HepG2 (cell line): ENCODE results near the gene CAPZA2. TPM values are rescaled to one million over a fixed set of nuclear protein-coding genes. Genes with fewer than 3 reads are reported as not detected.

Experiments used
- AKAP8 ChIP-seq: sonication (generic); formaldehyde crosslinking; IDR thresholded peaks from 2 replicates; pipeline ENCODE4 v1.5.1; 2020; ENCODE audit warnings: mild to moderate bottlenecking, missing genetic modification reagents
- CREBL2 ChIP-seq: sonication (generic); formaldehyde crosslinking; IDR thresholded peaks from 2 replicates; pipeline ENCODE4 v1.8.1; 2023; ENCODE audit warnings: missing genetic modification reagents, mild to moderate bottlenecking, borderline replicate concordance
- CREM ChIP-seq, 2 experiments: sonication (generic) in 1 of 2; formaldehyde crosslinking in 1 of 2; IDR thresholded peaks; 2 replicates each; pipeline versions ENCODE4 v1.4.0 to v1.6.1; 2016 to 2020; ENCODE audit warnings: antibody characterized with exemption in 1 of 2, mild to moderate bottlenecking in 1 of 2, missing genetic modification reagents in 1 of 2
- DMAP1 ChIP-seq: IDR thresholded peaks from 2 replicates; pipeline ENCODE4 v1.6.1; 2016
- EHMT2 ChIP-seq: fragments of 200-600 bp; sonication (generic); IDR thresholded peaks from 2 replicates; pipeline ENCODE4 v1.7.0; 2017; ENCODE audit warnings: antibody characterized with exemption, low read depth, low read length, borderline replicate concordance
- ETV6 ChIP-seq: sonication (generic); formaldehyde crosslinking; conservative IDR thresholded peaks from 2 replicates; pipeline ENCODE4 v1.4.0; 2020; ENCODE audit warnings: missing genetic modification reagents
- MED13 ChIP-seq: sonication (generic); formaldehyde crosslinking; IDR thresholded peaks from 2 replicates; pipeline ENCODE4 v1.5.0; 2020; ENCODE audit warnings: missing genetic modification reagents
- MYC ChIP-seq: sonication (generic); formaldehyde crosslinking; IDR thresholded peaks from 2 replicates; pipeline ENCODE4 v1.9.0; 2021; ENCODE audit warnings: missing genetic modification reagents, borderline replicate concordance
- PREB ChIP-seq: sonication (generic); formaldehyde crosslinking; IDR thresholded peaks from 2 replicates; pipeline ENCODE4 v1.4.0; 2020; ENCODE audit warnings: missing genetic modification reagents
- SAFB2 ChIP-seq: sonication (generic); formaldehyde crosslinking; IDR thresholded peaks from 2 replicates; pipeline ENCODE4 v1.5.1; 2020; ENCODE audit warnings: missing genetic modification reagents, low read depth, mild to moderate bottlenecking, borderline replicate concordance
- SETDB1 ChIP-seq: sonication (generic); formaldehyde crosslinking; IDR thresholded peaks from 2 replicates; pipeline ENCODE4 v1.5.1; 2020; ENCODE audit warnings: missing genetic modification reagents, mild to moderate bottlenecking, borderline replicate concordance
- TBX3 ChIP-seq: fragments of 450-650 bp; IDR thresholded peaks from 2 replicates; pipeline ENCODE4 v1.6.1; 2017; ENCODE audit warnings: antibody characterized with exemption, mild to moderate bottlenecking, inconsistent platforms, borderline replicate concordance
- TOPORS ChIP-seq: sonication (generic); formaldehyde crosslinking; IDR thresholded peaks from 2 replicates; pipeline ENCODE4 v1.8.0; 2023; ENCODE audit warnings: mild to moderate bottlenecking, missing genetic modification reagents
- ZBTB1 ChIP-seq: sonication (generic); formaldehyde crosslinking; IDR thresholded peaks from 2 replicates; pipeline ENCODE4 v1.4.0; 2020; ENCODE audit warnings: missing genetic modification reagents, borderline replicate concordance
- ZBTB25 ChIP-seq: IDR thresholded peaks from 2 replicates; pipeline ENCODE4 v1.6.1; 2018; ENCODE audit warnings: missing genetic modification reagents
- ZFP91 ChIP-seq: sonication (generic); formaldehyde crosslinking; IDR thresholded peaks from 2 replicates; pipeline ENCODE4 v1.9.0; 2022; ENCODE audit warnings: missing genetic modification reagents, mild to moderate bottlenecking, borderline replicate concordance
- ZNF333 ChIP-seq: sonication (generic); formaldehyde crosslinking; IDR thresholded peaks from 2 replicates; pipeline ENCODE4 v1.4.0; 2020; ENCODE audit warnings: mild to moderate bottlenecking, missing genetic modification reagents, borderline replicate concordance
- ZNF383 ChIP-seq: sonication (generic); formaldehyde crosslinking; IDR thresholded peaks from 2 replicates; pipeline ENCODE4 v1.4.0; 2020; ENCODE audit warnings: missing genetic modification reagents, mild to moderate bottlenecking, borderline replicate concordance
- ZNF580 ChIP-seq: IDR thresholded peaks from 2 replicates; pipeline ENCODE4 v1.6.1; 2016; ENCODE audit warnings: low read depth, borderline replicate concordance
- ZNF768 ChIP-seq: sonication (generic); formaldehyde crosslinking; IDR thresholded peaks from 2 replicates; pipeline ENCODE4 v1.4.0; 2020; ENCODE audit warnings: missing genetic modification reagents
- ZNF839 ChIP-seq: sonication (generic); formaldehyde crosslinking; IDR thresholded peaks from 2 replicates; pipeline ENCODE4 v1.4.0; 2020; ENCODE audit warnings: missing genetic modification reagents, mild to moderate bottlenecking, borderline replicate concordance
- polyA plus RNA-seq, 8 experiments: library from polyadenylated mRNA; depleted of rRNA in 3 of 8; stranded (reverse) in 7 of 8; unstranded in 1 of 8; fragments of >200 nt; fragmentation: Illumina TruSeq in 4 of 8; extraction: Trizol in 4 of 8; gene quantifications; 2 replicates each; pipeline versions ENCODE4 v1.2.1 to v1.2.3, GENCODE V29; 2011 to 2016; ENCODE audit warnings: low read depth in 4 of 8, missing spikeins in 1 of 8, mixed read lengths in 1 of 8; ENCODE audit not compliant: insufficient read depth in 1 of 8
- total RNA-seq, 5 experiments: library from RNA; depleted of rRNA; stranded (reverse); fragments of >200 nt; fragmentation: Illumina TruSeq; extraction: Trizol; gene quantifications; 2 replicates each; pipeline ENCODE4 v1.2.3, GENCODE V29; 2016; ENCODE audit warnings: low read depth in 1 of 5
- TF ChIP-seq, protein P1 (sequence below): sonication (generic); formaldehyde crosslinking; IDR thresholded peaks from 2 replicates; pipeline ENCODE4 v1.4.0; 2020; ENCODE audit warnings: low read depth, missing genetic modification reagents

The CAPZA2 gene
- total and polyA plus RNA-seq, 2 of the 13 experiments (the other 11 are each of a cell fraction or from before 2014, with no cell fraction given), result 38.4 to 199 TPM

DNA sequence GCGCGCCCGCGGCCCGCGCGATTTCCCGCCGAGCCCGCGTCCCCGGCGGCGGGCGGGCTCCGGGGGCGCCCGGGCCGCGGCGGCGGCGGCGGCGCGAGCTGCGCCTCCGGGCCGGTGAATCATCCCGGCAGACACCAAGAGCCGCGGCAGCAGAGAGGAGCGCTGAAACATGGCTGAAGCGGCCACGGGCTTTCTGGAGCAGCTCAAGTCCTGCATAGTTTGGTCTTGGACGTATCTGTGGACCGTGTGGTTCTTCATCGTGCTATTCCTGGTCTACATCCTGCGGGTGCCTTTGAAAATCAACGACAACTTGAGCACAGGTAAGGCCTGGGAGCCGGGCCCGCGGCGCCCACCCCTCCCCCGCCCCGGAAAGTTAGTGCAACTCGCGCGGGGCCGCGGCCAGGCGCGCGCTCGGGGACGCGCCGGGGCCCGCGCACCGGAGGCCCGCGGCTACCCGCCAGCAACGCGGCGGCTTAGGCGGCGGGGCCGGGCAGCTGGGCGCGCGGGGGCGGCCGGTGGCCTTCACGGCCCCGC lies 91.1 kb downstream of the CAPZA2 start, which contains the start of gene ST7 (continued):
- TF ChIP-seq ZFP91 (CRISPR knock-in tag) (no peak), PREB (CRISPR knock-in tag) (no peak), EHMT2 (no peak), SAFB2 (no peak), TBX3 (no peak), ETV6 (CRISPR knock-in tag) (no peak), TOPORS (CRISPR knock-in tag) (no peak), MYC (CRISPR knock-in tag) (peak; percentile 41; the same call in 1 of the 2 replicates), SETDB1 (CRISPR knock-in tag) (no peak), DMAP1 (no peak), CREBL2 (no peak), AKAP8 (CRISPR knock-in tag) (no peak), ZBTB25 (0 out of 2 replicates have a peak, but pooled peaks have one; percentile 60), CREM (IDR thresholded peaks at IDR 0.05) (no peak), CREM (CRISPR knock-in tag; IDR thresholded peaks at IDR 0.05) (no peak), ZBTB1 (CRISPR knock-in tag) (no peak), MED13 (CRISPR knock-in tag) (no peak), ZNF580 (CRISPR knock-in tag) (no peak), ZNF383 (CRISPR knock-in tag) (no peak), ZNF839 (CRISPR knock-in tag) (no peak), ZNF333 (no peak), ZNF768 (CRISPR knock-in tag) (no peak)
- TF ChIP-seq, protein P1, sequence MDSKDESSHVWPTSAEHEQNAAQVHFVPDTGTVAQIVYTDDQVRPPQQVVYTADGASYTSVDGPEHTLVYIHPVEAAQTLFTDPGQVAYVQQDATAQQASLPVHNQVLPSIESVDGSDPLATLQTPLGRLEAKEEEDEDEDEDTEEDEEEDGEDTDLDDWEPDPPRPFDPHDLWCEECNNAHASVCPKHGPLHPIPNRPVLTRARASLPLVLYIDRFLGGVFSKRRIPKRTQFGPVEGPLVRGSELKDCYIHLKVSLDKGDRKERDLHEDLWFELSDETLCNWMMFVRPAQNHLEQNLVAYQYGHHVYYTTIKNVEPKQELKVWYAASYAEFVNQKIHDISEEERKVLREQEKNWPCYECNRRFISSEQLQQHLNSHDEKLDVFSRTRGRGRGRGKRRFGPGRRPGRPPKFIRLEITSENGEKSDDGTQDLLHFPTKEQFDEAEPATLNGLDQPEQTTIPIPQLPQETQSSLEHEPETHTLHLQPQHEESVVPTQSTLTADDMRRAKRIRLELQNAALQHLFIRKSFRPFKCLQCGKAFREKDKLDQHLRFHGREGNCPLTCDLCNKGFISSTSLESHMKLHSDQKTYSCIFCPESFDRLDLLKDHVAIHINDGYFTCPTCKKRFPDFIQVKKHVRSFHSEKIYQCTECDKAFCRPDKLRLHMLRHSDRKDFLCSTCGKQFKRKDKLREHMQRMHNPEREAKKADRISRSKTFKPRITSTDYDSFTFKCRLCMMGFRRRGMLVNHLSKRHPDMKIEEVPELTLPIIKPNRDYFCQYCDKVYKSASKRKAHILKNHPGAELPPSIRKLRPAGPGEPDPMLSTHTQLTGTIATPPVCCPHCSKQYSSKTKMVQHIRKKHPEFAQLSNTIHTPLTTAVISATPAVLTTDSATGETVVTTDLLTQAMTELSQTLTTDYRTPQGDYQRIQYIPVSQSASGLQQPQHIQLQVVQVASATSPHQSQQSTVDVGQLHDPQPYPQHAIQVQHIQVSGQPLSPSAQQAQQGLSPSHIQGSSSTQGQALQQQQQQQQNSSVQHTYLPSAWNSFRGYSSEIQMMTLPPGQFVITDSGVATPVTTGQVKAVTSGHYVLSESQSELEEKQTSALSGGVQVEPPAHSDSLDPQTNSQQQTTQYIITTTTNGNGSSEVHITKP (CRISPR knock-in tag), result peak; percentile 69; the same call in 1 of the 2 replicates
